Vagina (tissue), 2 donors: ENCODE data around the gene TMEM203. TPM values are rescaled to one million over a fixed set of nuclear protein-coding genes. Genes with fewer than 3 reads are reported as not detected.

Experiments
- DNase-seq, 2 donors: peaks; one replicate each; pipeline ENCODE4 v3.0.0-alpha.2; 2017; ENCODE audit errors: extremely low spot score in 2 of 2
- H3K27ac ChIP-seq: fragments of 200-600 bp; sonication (generic); one replicate; pipeline ENCODE4 v1.5.1; 2019
- H3K27me3 ChIP-seq: fragments of 200-600 bp; sonication (generic); one replicate; pipeline ENCODE4 v1.5.1; 2019
- H3K36me3 ChIP-seq, 2 donors: fragments of 200-600 bp; sonication (generic); one replicate each; pipeline ENCODE4 v1.5.1; 2017 to 2019
- H3K4me1 ChIP-seq: fragments of 200-600 bp; sonication (generic); one replicate; pipeline ENCODE4 v1.5.1; 2019
- H3K4me3 ChIP-seq, 2 donors: fragments of 200-600 bp; sonication (generic); 1 replicate in 1 of 2; 2 replicates in 1 of 2; pipeline ENCODE4 v1.5.1; 2016 to 2019
- H3K9me3 ChIP-seq: fragments of 200-600 bp; sonication (generic); one replicate; pipeline ENCODE4 v1.5.1; 2019
- POLR2A ChIP-seq, 2 donors: fragments of 450-650 bp; IDR thresholded peaks; one replicate each; pipeline ENCODE4 v1.6.1; 2017; ENCODE audit warnings: antibody characterized with exemption in 2 of 2, mild to moderate bottlenecking in 2 of 2, moderate library complexity in 2 of 2
- POLR2AphosphoS5 ChIP-seq, 2 donors: sonication (generic); formaldehyde crosslinking; IDR thresholded peaks; one replicate each; pipeline ENCODE4 v1.9.0; 2017; ENCODE audit warnings: antibody characterized with exemption in 2 of 2, mild to moderate bottlenecking in 2 of 2, low read depth in 1 of 2; ENCODE audit not compliant: insufficient read depth in 1 of 2
- intact Hi-C: fragments of 100-400 bp; cut with DNase I; formaldehyde crosslinking; loops from one replicate; pipeline ENCODE4 v1.15.1; 2023
- total RNA-seq: library from RNA; depleted of rRNA; stranded (reverse); fragments of >200 nt; gene quantifications from one replicate; pipeline ENCODE4 v1.2.3, GENCODE V29; 2016
- TF ChIP-seq, protein P1 (sequence below), 3 experiments: fragments of 450-650 bp in 2 of 3; fragments of 200-600 bp in 1 of 3; sonication (generic) in 1 of 3; IDR thresholded peaks; one replicate each; pipeline ENCODE4 v1.5.1; 2017 to 2019; ENCODE audit warnings: antibody characterized with exemption in 3 of 3, mild to moderate bottlenecking in 2 of 3, moderate library complexity in 2 of 3

The TMEM203 gene
- total RNA-seq, 1 donor from 2014 or later: 24.6 TPM

DNA sequence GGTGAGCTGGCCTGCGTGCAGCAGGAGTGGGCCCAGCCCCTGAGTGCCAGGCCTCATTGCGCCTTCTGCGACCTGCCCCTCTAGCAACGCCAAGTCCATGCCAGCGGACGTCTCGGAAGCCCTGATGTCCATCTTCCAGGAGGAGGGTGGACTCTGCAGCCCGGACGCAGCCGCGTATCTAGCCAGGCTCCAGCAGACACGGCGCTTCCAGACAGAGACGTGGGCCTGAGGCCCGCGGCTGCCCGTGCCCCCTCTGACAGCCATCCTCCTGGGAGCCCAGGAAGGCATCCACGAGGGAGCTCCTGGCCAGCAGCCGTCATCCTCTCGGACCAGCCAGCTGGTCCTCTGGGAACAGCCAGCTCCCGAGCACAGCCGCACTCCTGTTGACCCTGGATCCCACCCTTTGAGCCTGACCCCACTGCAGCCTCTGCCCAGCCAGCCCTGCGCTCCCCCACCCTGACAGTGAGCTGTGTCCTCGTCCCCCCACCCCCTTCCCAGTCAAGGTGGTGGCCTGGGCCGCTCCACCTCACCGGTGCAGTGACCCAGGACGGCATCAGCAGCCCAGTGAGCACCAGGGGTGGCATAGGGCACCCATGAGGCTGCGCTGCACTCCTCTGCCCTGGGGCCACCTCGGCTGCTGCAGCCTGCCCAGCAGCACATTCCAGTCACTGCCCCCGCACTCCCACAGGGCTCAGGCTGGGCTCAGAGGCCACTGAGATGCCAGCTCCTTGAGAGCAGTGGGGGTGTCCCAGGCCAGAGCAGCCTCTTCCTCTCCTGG lies 10.9 kb upstream of the TMEM203 start:
- H3K27me3 ChIP-seq: no peaks in the 10 kb centered on the region
- peaks cover 20% of the 10 kb centered on the region for H3K4me1 ChIP-seq
- H3K27ac ChIP-seq: no peak overlapping the region
- DNase-seq: no peak
- TF ChIP-seq POLR2A (IDR thresholded peaks at IDR 0.05) (no peak), POLR2AphosphoS5 (IDR thresholded peaks at IDR 0.05; ENCODE audit: insufficient read depth in 1 of 2, low read depth in 1 of 2) (no peak)
- TF ChIP-seq, protein P1, sequence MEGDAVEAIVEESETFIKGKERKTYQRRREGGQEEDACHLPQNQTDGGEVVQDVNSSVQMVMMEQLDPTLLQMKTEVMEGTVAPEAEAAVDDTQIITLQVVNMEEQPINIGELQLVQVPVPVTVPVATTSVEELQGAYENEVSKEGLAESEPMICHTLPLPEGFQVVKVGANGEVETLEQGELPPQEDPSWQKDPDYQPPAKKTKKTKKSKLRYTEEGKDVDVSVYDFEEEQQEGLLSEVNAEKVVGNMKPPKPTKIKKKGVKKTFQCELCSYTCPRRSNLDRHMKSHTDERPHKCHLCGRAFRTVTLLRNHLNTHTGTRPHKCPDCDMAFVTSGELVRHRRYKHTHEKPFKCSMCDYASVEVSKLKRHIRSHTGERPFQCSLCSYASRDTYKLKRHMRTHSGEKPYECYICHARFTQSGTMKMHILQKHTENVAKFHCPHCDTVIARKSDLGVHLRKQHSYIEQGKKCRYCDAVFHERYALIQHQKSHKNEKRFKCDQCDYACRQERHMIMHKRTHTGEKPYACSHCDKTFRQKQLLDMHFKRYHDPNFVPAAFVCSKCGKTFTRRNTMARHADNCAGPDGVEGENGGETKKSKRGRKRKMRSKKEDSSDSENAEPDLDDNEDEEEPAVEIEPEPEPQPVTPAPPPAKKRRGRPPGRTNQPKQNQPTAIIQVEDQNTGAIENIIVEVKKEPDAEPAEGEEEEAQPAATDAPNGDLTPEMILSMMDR (IDR thresholded peaks at IDR 0.05): no peak
- no peaks in the 10 kb centered on the region for H3K9me3 ChIP-seq
- intact Hi-C loops: no loop called here
- no peak overlapping the region for H3K4me3 ChIP-seq
- no peaks in the 10 kb centered on the region for H3K36me3 ChIP-seq

DNA sequence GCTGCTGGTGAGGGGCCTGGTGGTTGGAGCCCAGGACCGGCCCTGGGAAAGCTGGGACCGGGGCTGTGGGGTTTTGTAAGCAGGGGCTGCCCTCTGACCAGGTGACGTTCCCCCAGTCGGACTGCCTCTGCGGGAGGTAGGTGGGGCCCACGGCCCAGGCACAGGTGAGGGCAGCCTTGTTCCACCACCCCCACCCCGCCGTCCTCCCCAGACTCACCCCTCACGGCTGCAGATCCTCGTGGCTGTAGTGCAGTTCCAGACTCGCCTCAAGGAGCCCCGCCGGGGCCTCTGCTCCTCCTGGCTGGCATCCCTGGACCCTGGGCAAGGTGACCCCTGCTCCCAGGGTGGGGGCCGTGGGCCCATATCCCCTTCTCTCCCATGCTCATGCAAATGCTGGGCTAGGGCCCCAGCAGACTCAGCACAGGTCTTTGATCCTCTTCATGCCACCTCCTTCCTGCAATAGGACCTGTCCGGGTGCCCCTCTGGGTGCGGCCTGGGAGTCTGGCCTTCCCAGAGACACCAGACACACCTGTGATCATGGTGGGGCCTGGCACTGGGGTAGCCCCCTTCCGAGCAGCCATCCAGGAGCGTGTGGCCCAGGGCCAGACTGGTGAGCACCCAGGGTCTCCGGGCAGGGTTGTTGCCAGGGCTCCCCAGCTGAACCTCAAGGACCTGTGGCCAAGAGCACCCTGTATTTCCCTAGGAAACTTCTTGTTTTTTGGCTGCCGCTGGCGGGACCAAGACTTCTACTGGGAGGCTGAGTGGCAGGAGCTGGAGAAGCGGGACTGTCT lies 9.9 kb upstream of the TMEM203 start:
- intact Hi-C loops: no loop called here
- no peak for DNase-seq
- Histone ChIP-seq H3K36me3 (no peaks in the 10 kb centered on the region), H3K27me3 (no peaks in the 10 kb centered on the region), H3K4me1 (peaks cover 15% of the 10 kb centered on the region), H3K9me3 (no peaks in the 10 kb centered on the region), H3K27ac (no peak overlapping the region), H3K4me3 (no peak overlapping the region)
- TF ChIP-seq, protein P1 (IDR thresholded peaks at IDR 0.05): no peak
- TF ChIP-seq POLR2AphosphoS5 (IDR thresholded peaks at IDR 0.05; ENCODE audit: insufficient read depth in 1 of 2, low read depth in 1 of 2): no peak
- TF ChIP-seq POLR2A (IDR thresholded peaks at IDR 0.05): no peak

DNA sequence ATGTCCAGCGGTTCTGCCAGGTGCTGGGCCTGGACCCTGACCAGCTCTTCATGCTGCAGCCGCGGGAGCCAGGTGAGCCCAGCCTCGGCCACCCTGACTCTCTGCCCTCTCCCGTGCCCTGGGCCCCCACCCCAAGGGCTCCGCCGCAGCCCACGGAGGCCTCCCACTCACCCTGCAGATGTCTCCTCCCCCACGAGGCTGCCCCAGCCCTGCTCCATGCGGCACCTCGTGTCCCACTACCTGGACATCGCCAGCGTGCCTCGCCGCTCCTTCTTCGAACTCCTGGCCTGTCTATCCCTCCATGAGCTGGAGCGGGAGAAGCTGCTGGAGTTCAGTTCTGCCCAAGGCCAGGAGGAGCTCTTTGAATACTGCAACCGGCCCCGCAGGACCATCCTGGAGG lies 9.2 kb upstream of the TMEM203 start:
- intact Hi-C loops: no loop called here
- Histone ChIP-seq H3K4me3 (no peak overlapping the region), H3K4me1 (peaks cover 15% of the 10 kb centered on the region), H3K36me3 (no peaks in the 10 kb centered on the region), H3K27ac (no peak overlapping the region), H3K9me3 (no peaks in the 10 kb centered on the region), H3K27me3 (no peaks in the 10 kb centered on the region)
- no peak for DNase-seq
- TF ChIP-seq, protein P1 (IDR thresholded peaks at IDR 0.05): no peak
- TF ChIP-seq POLR2AphosphoS5 (IDR thresholded peaks at IDR 0.05; ENCODE audit: insufficient read depth in 1 of 2, low read depth in 1 of 2): no peak
- no peak for TF ChIP-seq POLR2A (IDR thresholded peaks at IDR 0.05)

DNA sequence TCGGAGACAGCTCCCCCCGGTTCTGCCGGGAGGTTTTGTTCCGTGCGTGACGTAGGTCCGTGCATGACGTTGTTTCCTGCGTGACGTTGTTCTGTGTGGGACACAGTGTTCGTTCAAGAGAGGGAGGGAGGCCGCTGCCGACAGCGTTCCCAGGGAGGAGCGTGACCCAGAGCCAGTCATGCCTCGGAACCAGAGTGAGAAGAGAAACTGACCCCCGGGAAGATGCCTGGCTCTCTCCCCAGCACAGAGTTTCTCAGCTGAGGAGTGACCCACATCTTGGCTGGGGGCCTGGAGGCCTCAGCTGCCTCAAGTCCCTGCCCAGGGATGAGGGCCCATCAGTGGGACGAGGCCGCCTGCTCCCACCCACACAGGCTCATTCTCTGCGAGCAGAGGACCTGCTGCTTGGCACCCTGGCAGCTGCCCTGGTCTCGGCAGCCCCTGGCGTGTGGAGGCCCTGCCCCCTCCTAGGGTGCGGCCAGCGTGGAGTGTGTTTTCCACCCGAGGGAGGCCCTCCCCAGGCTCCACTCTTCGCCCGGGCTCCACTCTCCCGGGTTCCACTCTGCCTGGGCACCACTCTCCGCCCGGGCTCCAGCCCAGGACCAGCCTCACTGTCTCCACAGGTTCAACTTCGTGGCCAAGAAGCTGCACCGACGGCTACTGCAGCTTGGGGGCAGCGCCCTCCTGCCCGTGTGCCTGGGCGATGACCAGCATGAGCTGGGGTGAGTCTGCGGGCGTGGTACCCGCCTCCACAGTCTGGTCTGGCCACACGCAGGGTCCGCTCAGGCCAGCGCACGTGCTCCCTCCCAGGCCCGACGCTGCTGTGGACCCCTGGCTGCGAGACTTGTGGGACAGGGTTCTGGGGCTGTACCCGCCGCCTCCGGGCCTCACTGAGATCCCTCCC lies 8.0 kb upstream of the TMEM203 start:
- Histone ChIP-seq H3K27me3 (no peaks in the 10 kb centered on the region), H3K9me3 (no peaks in the 10 kb centered on the region), H3K4me1 (peaks cover 10% of the 10 kb centered on the region), H3K27ac (no peak overlapping the region), H3K36me3 (no peaks in the 10 kb centered on the region), H3K4me3 (no peak overlapping the region)
- TF ChIP-seq, protein P1 (IDR thresholded peaks at IDR 0.05): no peak
- TF ChIP-seq POLR2AphosphoS5 (IDR thresholded peaks at IDR 0.05; ENCODE audit: insufficient read depth in 1 of 2, low read depth in 1 of 2) (no peak), POLR2A (IDR thresholded peaks at IDR 0.05) (no peak)
- intact Hi-C loops: no loop called here
- DNase-seq: no peak
